GM12891 (cell line): ENCODE results near the gene S100B.

ENCODE experiments used
- POLR2A ChIP-seq: IDR thresholded peaks from 2 replicates; pipeline ENCODE4 v1.6.1; 2011; ENCODE audit warnings: low read depth, low read length, control low read depth
- SPI1 ChIP-seq: IDR thresholded peaks from 2 replicates; pipeline ENCODE4 v1.6.1; 2011; ENCODE audit warnings: low read depth, low read length, control low read depth
- TAF1 ChIP-seq: IDR thresholded peaks from 2 replicates; pipeline ENCODE4 v1.6.1; 2011; ENCODE audit warnings: low read depth, low read length, control low read depth

GRCh38 chr21:46604329-46604974 lies 430 bp downstream of the S100B start:
- TF ChIP-seq POLR2A: no peak
- no peak for TF ChIP-seq TAF1
- no peak for TF ChIP-seq SPI1
